NCI-H1092 (cell line): Measurements from ENCODE around the gene MAP4K2.
"Not testable (repeated sequence)": the region's sequence is repeated elsewhere in the genome, so short reads cannot be mapped to it uniquely, and the experiment has no call there.

Experiments
- DNase-seq: peaks from one replicate; lab custom pipeline; 2025; lab: John Stamatoyannopoulos, UW

The MAP4K2 gene

GRCh38 chr11:64838600-64839334 is 35.8 kb upstream of the MAP4K2 start:
- no peak for DNase-seq

GRCh38 chr11:64837887-64838351 is 34.9 kb upstream of the MAP4K2 start:
- no peak for DNase-seq

- no peak for DNase-seq
Measured at GRCh38 chr11:64836448-64837072, 33.5 kb upstream of the MAP4K2 start.

DNA sequence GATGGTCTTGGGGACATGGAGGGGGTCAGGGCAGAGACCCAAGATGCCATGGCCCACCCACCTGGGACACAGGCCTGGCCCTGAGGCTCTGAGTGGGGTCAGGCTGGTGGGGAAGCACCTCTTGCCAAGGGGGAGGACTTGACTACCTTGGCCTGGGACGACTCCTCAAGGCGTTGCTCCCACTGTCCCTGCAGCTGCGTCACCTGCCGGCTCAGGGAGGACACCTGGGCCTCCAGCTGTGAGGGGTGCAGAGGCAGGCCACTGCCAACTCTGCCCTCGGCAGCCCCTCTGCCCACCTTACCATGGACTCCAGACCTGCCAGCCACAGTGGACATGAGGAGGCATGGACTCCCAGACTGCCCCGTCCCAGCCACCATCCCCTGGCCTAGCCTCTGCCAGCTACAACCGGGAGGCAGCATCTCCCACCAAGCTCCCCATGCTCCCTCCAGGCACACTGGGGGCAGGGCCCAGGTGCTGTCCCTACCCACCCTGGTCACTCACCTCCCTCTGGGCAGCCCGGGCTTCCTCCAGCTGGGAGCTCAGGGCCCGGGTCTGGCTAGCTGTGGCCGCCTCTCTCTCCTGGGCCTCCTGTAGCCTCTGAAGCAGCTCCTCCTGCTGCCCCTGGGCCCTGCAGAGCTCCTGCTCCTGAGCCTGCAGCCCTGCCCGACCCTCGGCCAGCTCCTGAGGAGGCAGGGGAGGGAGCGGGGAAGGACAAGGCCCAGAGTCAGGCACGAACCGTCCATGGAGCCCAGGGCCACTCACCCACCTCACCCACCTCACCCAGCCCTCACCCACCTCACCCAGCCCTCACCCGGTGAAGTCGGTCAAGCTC is 32.8 kb upstream of the MAP4K2 start:
- DNase-seq = no peak

GRCh38 chr11:64834723-64835615 is 32.0 kb upstream of the MAP4K2 start:
- DNase-seq = no peak

- DNase-seq = no peak
Measured at GRCh38 chr11:64834031-64834722, 31.2 kb upstream of the MAP4K2 start.

DNA sequence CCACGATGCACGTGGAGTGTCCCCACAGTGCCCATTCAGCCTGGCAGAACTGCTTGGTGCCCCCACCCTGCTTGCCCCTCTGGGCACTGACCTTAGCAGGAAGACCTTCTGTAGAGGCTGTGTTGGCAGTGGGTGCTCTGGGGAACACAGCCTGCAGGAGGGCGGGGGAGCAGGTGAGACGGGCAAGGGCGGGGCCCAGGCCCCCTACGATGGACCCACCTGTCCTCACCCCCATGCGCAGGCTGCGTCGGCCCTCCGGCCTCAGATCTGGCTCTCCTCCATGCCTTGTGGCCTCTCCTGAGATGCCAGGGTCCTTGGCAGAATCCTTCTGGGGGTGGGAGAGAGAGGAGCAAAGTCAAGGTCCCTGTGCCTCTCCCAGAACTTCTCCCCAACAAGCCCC is 30.5 kb upstream of the MAP4K2 start:
- no peak for DNase-seq

DNA sequence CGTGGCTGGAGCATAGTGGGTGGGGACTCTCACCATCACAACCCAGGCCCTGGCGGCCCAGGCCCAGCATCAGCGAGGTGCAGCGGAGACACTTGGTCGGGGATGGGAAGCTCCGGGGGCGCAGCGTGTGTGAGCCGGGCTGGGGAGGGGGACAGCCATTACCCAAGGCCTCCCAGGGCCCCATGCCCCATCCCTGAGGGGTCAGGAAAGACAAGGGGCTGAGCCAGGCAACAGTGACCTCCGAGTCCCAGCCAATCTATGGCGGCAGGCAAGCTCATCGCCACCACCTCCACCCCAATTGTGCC is 30.1 kb upstream of the MAP4K2 start:
- DNase-seq = no peak

DNA sequence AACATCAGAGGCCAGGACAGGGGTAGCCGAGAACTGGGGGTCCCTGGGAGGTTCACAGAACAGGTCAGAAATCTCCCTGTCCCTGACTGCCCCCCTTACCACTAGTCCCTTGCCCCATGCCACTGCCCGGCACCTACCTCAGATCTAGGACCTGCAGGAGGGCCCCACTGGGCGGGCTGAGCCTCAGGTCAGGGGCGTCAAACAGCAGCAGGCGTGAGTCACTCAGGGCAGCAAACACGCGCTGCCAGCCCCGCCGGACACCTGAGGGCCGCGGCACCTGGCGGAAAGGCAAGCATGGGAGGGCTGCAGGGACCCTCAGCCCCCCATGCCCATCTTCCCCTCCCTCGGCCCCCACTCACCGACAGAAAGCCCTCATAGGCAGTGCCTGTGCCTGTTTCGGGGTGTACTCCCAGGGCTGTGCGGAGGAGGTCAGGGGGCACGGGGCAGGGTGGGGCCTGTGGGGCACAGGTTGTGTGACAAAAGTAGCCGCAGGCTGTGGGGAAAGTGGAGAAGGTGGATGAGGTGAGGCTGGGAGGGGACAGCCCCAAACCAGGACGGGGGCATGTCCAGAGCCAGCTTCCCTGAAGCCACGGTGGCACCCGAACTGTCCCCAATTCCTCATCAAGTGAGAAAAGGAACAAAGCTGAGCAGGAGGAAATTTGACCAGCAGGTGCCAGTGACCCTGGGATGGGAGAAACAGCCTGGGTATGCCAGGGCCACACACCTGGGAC is 29.6 kb upstream of the MAP4K2 start:
- no peak for DNase-seq

DNA sequence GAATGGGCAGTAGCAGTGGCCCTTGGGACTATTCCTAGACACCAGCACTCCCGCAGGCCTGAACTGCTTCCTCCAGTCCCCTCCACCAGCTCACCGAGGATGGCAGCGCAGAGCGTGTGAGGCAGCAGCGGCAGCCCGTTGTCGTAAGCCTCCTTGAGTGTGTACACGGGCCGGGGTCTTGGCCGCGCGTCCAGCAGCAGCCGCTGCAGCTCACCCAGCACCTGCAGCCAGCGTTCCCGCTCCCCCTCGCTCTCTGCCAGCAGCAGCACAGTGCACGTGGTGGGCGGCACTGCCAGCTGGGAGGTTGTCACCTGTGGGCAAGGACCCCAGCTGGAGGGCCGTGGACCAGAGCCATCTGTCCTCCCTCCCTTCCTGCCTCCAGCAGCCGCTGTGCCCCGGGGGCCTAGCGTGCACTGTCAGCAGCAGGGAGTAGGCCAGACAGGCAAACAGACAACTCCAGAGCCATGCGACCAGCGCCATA is 28.4 kb upstream of the MAP4K2 start:
- peak; percentile 52 for DNase-seq

DNA sequence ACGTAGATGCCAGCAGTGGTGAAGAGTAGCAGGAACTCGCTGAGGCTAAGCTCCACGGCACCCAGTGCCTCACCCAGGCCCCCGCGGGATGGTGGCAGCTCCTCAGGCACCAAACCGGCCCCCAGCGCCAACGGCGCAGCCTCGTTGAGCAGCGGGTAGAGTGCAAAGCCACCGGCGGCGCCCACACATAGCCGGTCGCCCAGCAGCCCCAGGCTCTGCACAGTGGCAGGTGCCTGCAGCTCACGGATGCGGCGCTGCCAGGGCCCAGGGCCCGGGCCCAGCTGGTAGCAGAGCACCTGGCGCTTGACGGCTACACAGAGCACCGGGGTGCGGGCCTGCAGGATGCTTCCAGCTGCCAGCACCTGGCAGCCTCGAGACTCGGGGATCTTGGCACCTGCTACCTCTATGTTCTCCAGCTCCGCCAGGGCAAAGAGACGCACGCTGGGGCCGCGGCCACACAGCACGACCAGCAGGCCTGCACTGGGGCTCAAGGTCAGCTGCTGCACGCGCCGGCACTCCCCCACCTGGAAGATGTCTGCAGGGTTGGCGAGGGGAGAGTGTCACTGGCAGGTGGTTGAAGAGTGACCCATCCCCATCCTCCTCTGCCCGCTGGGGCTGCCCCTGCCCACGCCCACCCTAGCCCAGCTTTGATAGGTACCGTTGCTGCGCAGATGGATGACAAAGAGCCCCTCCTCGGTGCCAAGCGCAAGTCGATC is 26.7 kb upstream of the MAP4K2 start:
- DNase-seq = no peak

- no peak for DNase-seq
Measured at GRCh38 chr11:64827451-64827839, 24.4 kb upstream of the MAP4K2 start.

- no peak for DNase-seq
Measured at GRCh38 chr11:64826578-64827450, 23.8 kb upstream of the MAP4K2 start.

GRCh38 chr11:64826062-64826461 is 23.0 kb upstream of the MAP4K2 start:
- DNase-seq = no peak

DNA sequence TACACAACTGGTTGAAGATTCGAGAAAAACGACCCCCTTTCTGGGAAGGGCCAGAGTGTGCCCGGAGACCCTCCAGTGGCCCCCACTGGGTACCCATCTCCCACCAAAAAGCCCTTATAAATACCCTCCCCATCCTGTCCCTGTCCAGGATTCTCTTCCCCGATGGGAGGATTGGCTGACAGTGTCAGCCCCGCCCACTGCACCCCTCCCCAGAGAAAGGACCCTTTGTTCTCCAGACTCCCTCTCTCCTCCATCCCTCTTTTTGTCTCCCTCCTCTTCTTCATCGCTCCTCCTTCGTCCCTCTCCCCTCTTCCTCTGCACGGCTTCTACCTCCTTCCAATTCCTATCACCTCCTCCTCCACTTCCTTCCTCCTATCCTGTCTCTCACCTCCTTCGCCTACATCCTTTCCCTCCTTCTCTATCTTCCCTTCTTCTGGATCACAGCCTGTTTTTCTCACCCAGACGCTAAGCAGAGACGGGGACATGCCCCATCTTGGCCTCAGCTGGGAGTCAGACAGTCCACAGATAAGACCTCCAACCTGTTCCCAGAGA is 20.6 kb upstream of the MAP4K2 start:
- no peak for DNase-seq

DNA sequence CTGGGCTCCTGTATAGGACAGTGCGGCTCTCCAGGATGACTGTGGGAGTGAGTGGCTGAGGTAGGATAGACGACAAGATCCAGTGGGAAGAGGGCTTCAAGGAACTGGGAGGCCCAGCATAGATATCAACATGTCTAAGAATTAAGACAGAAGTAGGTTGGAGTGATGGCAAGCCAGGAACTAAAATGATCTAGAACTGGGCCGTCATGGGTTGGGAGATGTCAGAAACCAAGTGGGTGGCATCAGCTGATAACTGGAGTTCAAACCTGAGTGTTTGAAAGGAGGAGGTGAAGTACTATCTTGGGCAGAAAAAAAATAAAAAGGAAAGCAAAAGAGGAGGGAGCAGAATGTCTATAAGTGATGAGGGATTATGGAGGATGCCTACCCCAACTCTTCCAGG is 14.5 kb upstream of the MAP4K2 start:
- no peak for DNase-seq

DNA sequence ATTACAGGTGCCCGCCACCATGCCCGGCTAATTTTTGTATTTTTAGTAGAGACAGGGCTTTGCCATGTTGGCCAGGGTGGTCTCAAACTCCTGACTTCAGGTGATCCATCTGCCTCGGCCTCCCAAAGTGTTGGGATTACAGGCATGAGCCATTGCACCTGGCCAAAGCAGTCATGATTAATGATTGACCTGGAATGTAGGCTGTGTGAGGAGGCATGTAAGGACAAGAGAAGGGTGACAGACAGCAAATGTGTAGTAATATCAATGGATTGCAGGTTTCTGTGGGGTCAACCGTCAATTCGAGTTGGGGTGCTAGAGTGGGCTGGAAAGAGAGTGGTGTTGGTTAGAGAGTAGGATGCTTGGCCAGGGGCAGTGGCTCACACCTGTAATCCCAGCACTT is 12.4 kb upstream of the MAP4K2 start:
- not testable (repeated sequence) for DNase-seq

DNA sequence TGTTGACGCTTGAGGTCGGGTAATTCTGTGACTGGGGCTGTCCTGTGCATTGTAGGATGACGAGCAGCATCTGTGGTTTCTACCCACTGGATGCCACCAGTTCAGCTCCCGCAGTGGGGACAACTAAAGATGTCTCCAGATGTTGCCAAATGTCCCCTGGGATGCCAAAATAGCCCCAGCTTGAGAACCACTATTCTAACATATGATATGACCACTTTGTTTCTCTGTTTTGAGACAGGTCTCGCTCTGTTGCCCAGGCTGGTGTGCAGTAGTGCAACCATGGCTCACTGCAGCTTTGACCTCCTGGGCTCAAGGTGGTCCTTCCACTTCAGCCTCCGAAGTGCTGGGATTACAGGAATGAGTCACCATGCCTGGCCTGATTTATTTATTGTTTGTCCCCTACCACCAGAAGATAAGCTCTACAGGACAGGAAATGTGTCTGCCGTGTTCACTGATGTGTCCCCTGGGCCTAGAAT is 11.7 kb upstream of the MAP4K2 start:
- no peak for DNase-seq
